ENCODE results near the gene TBC1D3H.
"Not testable (repeated sequence)": the region's sequence is repeated elsewhere in the genome, so short reads cannot be mapped to it uniquely, and the experiment has no call there.

The TBC1D3H gene

DNA sequence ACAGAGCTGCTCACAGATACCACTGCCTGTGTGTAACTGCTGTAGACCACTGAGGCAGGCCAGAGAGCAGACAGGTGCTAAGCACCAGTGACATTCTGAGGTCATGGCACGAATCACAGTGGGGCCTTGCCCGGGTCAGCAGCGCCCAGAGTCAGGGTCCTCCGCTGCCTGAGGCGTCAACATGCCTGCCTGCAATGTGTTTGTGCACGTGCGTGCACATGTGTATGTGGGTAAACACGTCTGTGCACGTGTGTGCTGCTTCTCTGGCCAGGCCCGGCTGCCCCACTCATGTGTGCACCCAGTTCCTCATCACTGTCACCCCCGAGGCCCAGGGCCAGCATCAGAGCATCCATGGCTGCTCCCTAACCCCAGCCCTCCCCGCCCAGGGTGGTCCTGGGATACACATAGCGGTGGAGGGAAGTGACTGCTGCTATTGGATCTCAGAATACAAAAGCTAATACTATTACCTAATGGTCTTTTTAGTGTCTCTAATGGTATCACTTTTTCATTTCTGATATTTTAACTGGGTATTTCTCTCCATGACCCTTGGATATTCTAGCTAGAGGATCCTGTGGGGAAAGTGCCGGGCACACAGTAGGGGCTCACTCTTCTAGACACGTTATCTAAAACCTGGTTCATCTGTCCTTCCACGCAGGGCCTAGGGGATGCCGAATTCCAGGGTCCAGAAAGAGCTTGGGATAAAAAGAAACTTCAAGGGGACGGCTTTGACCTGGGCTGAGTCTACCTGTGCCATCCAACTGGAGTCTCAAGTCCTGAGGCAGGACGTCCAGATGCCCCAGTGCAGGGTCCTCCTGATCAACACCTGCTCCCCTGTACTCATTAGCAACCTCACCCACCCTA is at the start of gene TBC1D3H:
TBC1D3H (minus strand) TSS at position 51 of the 861 bp plus-strand sequence. CDS start 1,540 bp downstream, outside the sequence.
- H3K4me3 ChIP-seq (ENCODE audit: low read length): not testable (repeated sequence)

DNA sequence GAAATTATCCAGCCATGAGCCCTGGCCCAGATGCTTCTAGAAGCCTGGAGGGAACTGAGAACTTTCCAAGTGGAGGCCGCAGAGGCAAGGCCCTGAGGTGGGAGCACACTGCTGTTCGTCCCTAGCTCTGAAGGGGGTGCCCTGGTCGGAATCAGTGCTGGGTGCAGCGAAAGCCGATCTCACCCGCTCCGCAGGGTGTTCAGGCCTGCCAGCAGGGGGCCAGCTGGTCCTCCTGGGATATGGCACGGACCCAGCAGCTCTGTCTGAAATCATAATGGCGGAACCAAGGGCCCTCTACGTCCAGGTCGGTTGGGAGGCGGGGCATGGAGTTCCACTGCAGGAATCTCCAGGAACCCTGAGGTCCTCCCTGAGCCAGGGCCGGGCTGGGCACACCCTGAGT is 40.7 kb upstream of the TBC1D3H start:
- H3K4me3 ChIP-seq (ENCODE audit: low read length): not testable (repeated sequence)

DNA sequence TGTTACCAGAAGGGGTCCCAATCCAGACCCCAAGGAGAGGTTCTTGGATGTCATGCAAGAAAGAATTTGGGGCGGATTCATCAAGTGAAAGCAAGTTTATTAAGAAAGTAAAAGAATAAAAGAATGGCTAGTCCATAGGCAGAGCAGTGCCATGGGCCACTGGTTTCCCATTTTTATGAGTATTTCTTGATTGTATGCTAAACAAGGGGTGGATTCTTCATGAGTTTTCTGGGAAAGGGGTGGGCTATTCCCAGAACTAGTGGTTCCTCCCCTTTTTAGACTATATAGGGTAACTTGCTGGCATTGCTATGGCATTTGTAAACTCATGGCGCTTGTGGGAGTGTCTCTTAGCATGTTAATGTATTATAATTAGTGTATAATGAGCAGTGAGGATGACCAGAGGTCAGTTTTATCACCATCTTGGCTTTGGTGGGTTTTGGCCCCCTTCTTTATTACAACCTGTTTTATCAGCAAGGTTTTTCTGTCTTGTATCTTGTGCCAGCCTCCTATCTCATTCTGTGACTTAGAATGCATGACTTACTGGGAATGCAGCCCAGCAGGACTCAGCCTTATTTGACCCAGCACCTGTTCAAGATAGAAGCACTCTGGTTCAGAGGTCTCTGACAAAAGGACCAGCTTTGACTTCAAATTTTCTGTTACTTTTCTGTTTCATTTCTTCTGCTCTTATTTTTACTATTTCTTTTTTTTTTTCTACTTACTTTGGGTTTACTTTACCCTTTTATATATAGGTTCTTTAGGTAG is 27.1 kb upstream of the TBC1D3H start:
- H3K4me3 ChIP-seq (ENCODE audit: low read length): not testable (repeated sequence)

DNA sequence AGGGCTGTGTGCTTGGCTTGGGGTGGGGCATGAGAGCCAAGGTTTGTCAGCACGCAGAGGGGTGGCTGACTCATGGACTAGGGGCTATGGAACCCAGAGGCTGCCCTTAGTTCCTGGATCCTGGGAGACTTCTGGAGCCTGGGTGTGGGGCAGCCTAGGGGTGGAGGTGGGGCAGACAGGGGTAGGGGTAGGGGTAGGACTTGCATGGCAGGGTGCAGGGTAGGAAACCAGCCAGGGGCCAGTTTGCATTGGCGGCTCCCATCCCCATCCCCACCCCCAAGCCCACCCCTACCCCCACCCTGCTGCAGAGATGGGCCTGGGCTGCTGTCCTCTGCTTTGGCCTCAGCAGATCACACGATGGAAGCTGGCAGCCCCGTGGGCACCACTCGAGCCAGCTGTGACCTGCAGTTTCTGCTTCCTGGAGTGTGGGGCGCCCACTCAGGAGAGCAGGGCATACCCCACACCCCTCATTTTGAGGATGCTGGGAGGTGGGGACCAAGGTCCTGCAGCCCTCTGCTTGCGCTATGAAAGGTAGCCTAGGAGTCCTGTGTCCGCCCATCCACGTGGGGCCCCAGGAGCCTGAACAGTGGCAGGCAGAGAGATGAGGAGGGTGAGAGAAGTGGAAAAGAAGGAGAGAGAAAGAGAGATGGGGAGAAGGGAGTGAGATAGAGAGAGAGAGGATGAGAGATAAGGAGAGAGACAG is 2.9 kb upstream of the TBC1D3H start:
- not testable (repeated sequence) for H3K4me3 ChIP-seq (ENCODE audit: low read length)

DNA sequence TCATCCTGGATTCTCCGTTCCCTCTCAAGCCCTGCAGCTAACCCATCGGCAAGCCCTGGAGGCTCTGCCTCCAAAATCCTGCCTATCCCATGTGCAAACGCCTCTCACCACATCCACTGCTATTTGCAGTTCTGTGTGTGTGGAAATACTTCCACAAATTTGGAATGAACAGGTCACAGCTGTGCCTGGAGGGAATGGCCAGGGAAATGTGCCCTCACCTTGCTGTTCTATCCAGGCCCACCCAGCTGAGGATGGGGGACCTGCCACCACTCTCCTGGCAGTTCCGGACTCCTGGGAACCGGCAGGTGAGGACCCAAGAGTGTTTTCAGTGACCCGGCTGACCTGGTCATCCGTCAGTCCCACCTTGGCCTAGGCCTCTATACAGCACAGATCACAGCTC is 12.3 kb downstream of the TBC1D3H start:
- not testable (repeated sequence) for H3K4me3 ChIP-seq (ENCODE audit: low read length)

DNA sequence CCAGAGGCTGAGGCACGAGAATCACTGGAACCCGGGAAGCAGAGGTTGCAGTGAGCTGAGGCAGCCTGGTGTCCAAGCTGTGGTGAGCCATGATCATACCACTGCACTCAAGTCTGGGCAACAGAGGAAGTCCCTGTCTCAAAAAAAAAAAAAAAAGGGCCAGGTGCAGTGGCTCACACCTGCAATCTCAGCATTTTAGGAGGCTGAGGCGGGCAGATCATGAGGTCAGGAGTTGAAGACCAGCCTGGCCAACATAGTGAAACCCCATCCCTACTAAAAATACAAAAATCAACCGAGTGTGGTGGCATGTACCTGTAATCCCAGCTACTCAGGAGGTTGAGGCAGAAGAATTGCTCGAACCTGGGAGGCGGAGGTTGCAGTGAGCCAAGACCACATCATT is 25.7 kb downstream of the TBC1D3H start:
- H3K4me3 ChIP-seq (ENCODE audit: low read length): not testable (repeated sequence)

All from GM08714 (cell line).